Neural crest cell (in vitro differentiated cells): ENCODE results near the gene FSIP1. TPM values are rescaled to one million over a fixed set of nuclear protein-coding genes. Genes with fewer than 3 reads are reported as not detected.
A peak's percentile ranks its signal among the peaks of the same experiment; 100 is the strongest.

Experiments used
- DNase-seq: peaks from one replicate; pipeline ENCODE4 v3.0.0; 2021; ENCODE audit warnings: low read depth, mixed read lengths, low spot score
- H3K27ac Mint-ChIP-seq: one replicate; pipeline ENCODE4 v1.8.0; 2021; ENCODE audit warnings: mild to moderate bottlenecking, mixed read lengths; ENCODE audit not compliant: unreplicated experiment
- H3K27me3 Mint-ChIP-seq: 2 replicates; pipeline ENCODE4 v1.8.0; 2021; ENCODE audit warnings: low read depth, mild to moderate bottlenecking, mixed read lengths
- H3K36me3 Mint-ChIP-seq: 2 replicates; pipeline ENCODE4 v1.8.0; 2021; ENCODE audit warnings: low read depth, mild to moderate bottlenecking, mixed read lengths
- H3K4me1 Mint-ChIP-seq: 2 replicates; pipeline ENCODE4 v1.8.0; 2021; ENCODE audit warnings: mixed read lengths
- H3K4me3 Mint-ChIP-seq: one replicate; pipeline ENCODE4 v1.8.0; 2021; ENCODE audit warnings: mild to moderate bottlenecking, mixed read lengths
- H3K9me3 Mint-ChIP-seq: 2 replicates; pipeline ENCODE4 v1.8.0; 2021; ENCODE audit warnings: mixed read lengths
- CTCF ChIP-seq: fragments of 200-600 bp; sonication (generic); conservative IDR thresholded peaks from 2 replicates; pipeline ENCODE4 v1.5.0; 2021; ENCODE audit warnings: antibody characterized with exemption, mild to moderate bottlenecking
- total RNA-seq: library from RNA; stranded (reverse); gene quantifications from 2 replicates; pipeline ENCODE4 v1.2.1, GENCODE V29; 2021

Gene FSIP1
- total RNA-seq, 1 donor from 2014 or later: 8.1 TPM

GRCh38 chr15:39685999-39686613 is 96.5 kb downstream of the FSIP1 start:
- DNase-seq: peak; percentile 42
- Mint-ChIP-seq H3K4me1 (peaks cover 19% of the 10 kb centered on the region), H3K9me3 (no peaks in the 10 kb centered on the region), H3K27me3 (no peaks in the 10 kb centered on the region), H3K27ac (no peak overlapping the region), H3K4me3 (no peak overlapping the region), H3K36me3 (no peaks in the 10 kb centered on the region)
- TF ChIP-seq CTCF: peak; percentile 92

GRCh38 chr15:39685367-39685766 is 97.3 kb downstream of the FSIP1 start:
- TF ChIP-seq CTCF: no peak
- H3K9me3 Mint-ChIP-seq: no peaks in the 10 kb centered on the region

GRCh38 chr15:39684233-39684632 is 98.4 kb downstream of the FSIP1 start:
- Mint-ChIP-seq H3K9me3 (no peaks in the 10 kb centered on the region), H3K27ac (no peak overlapping the region), H3K4me1 (peaks cover 12% of the 10 kb centered on the region), H3K4me3 (no peak overlapping the region), H3K36me3 (no peaks in the 10 kb centered on the region), H3K27me3 (no peaks in the 10 kb centered on the region)
- no peak for TF ChIP-seq CTCF
- no peak for DNase-seq

More at GRCh38 chr15:39685367-39685766, 97.3 kb downstream of the FSIP1 start:
- Mint-ChIP-seq H3K27ac (no peak overlapping the region), H3K27me3 (no peaks in the 10 kb centered on the region), H3K4me1 (peaks cover 12% of the 10 kb centered on the region), H3K4me3 (no peak overlapping the region), H3K36me3 (no peaks in the 10 kb centered on the region)
- DNase-seq: no peak

- peak overlapping the region; percentile 69 for H3K27ac Mint-ChIP-seq
- H3K4me3 Mint-ChIP-seq: no peak overlapping the region
- no peaks in the 10 kb centered on the region for H3K9me3 Mint-ChIP-seq
- TF ChIP-seq CTCF: no peak
- no peaks in the 10 kb centered on the region for H3K27me3 Mint-ChIP-seq
- DNase-seq: no peak
- H3K36me3 Mint-ChIP-seq: no peaks in the 10 kb centered on the region
- peaks cover 18% of the 10 kb centered on the region for H3K4me1 Mint-ChIP-seq
Measured at GRCh38 chr15:39682366-39682765, 100.3 kb downstream of the FSIP1 start.

GRCh38 chr15:39680868-39681267 is 101.8 kb downstream of the FSIP1 start:
- H3K36me3 Mint-ChIP-seq: no peaks in the 10 kb centered on the region
- no peak overlapping the region for H3K27ac Mint-ChIP-seq
- no peak for TF ChIP-seq CTCF
- H3K9me3 Mint-ChIP-seq: no peaks in the 10 kb centered on the region
- no peak overlapping the region for H3K4me3 Mint-ChIP-seq
- no peak for DNase-seq
- H3K4me1 Mint-ChIP-seq: peaks cover 13% of the 10 kb centered on the region
- no peaks in the 10 kb centered on the region for H3K27me3 Mint-ChIP-seq
